Muscle layer of colon (tissue), 2 donors: ENCODE data around the gene PIANP.
"Not testable (repeated sequence)": the region's sequence is repeated elsewhere in the genome, so short reads cannot be mapped to it uniquely, and the experiment has no call there.

Experiments used
- H3K27ac ChIP-seq: one replicate; pipeline ENCODE4 v1.7.0; 2013; ENCODE audit warnings: low read depth, mild to moderate bottlenecking, low read length, moderate library complexity
- H3K27me3 ChIP-seq, 2 donors: one replicate each; pipeline ENCODE4 v1.7.0; 2013; ENCODE audit warnings: low read length in 2 of 2, mild to moderate bottlenecking in 2 of 2; ENCODE audit not compliant: insufficient read depth in 2 of 2, control insufficient read depth in 1 of 2
- H3K36me3 ChIP-seq: one replicate; pipeline ENCODE4 v1.7.0; 2013; ENCODE audit warnings: mild to moderate bottlenecking, low read length; ENCODE audit not compliant: insufficient read depth
- H3K4me1 ChIP-seq: one replicate; pipeline ENCODE4 v1.7.0; 2013; ENCODE audit warnings: mild to moderate bottlenecking, low read length; ENCODE audit not compliant: insufficient read depth
- H3K4me3 ChIP-seq, 2 donors: one replicate each; pipeline ENCODE4 v1.7.0; 2013; ENCODE audit warnings: low read length in 2 of 2, low read depth in 1 of 2, mild to moderate bottlenecking in 1 of 2, moderate library complexity in 1 of 2
- H3K9ac ChIP-seq: one replicate; pipeline ENCODE4 v1.7.0; 2013; ENCODE audit warnings: low read length
- H3K9me3 ChIP-seq: one replicate; pipeline ENCODE4 v1.7.0; 2013; ENCODE audit warnings: mild to moderate bottlenecking, low read length
- donor health status: abdominal sarcoma.
- donor health status: Adenocarcinoma of cecum.

PIANP gene

GRCh38 chr12:6700646-6701051, at the start of gene PIANP:
PIANP (minus strand) TSS chr12:6700815; CDS start chr12:6698061, 2,754 bp downstream.
- Histone ChIP-seq H3K9me3 (no peaks in the 10 kb centered on the region), H3K4me1 (peaks cover 4% of the 10 kb centered on the region), H3K27ac (no peak within 1 kb of the TSS), H3K4me3 (peak within 1 kb of the TSS; percentile 27 to 64), H3K9ac (no peak within 1 kb of the TSS), H3K27me3 (peaks cover 21 to 52% of the 10 kb centered on the region in 2 donors), H3K36me3 (no peaks in the 10 kb centered on the region)

GRCh38 chr12:6748761-6749160, 48.1 kb upstream of the PIANP start:
- no peaks in the 10 kb centered on the region for H3K27me3 ChIP-seq
- H3K9me3 ChIP-seq, result no peaks in the 10 kb centered on the region
- peaks cover 64% of the 10 kb centered on the region for H3K36me3 ChIP-seq
- H3K9ac ChIP-seq, result no peak overlapping the region
- H3K4me1 ChIP-seq, result peaks cover 12% of the 10 kb centered on the region
- H3K4me3 ChIP-seq, result no peak overlapping the region
- no peak overlapping the region for H3K27ac ChIP-seq

- no peaks in the 10 kb centered on the region for H3K9me3 ChIP-seq
- H3K27me3 ChIP-seq, result no peaks in the 10 kb centered on the region
- no peak overlapping the region for H3K9ac ChIP-seq
- H3K36me3 ChIP-seq, result peaks cover 64% of the 10 kb centered on the region
- no peak overlapping the region for H3K4me3 ChIP-seq
- no peak overlapping the region for H3K27ac ChIP-seq
- H3K4me1 ChIP-seq, result peaks cover 11% of the 10 kb centered on the region
Observed at GRCh38 chr12:6747216-6747615, 46.6 kb upstream of the PIANP start.

- H3K27me3 ChIP-seq, result no peaks in the 10 kb centered on the region
- no peak overlapping the region for H3K9ac ChIP-seq
- H3K4me1 ChIP-seq, result no peaks in the 10 kb centered on the region
- peaks cover 52% of the 10 kb centered on the region for H3K36me3 ChIP-seq
- H3K4me3 ChIP-seq, result no peak overlapping the region
- H3K27ac ChIP-seq, result no peak overlapping the region
- H3K9me3 ChIP-seq, result no peaks in the 10 kb centered on the region
Observed at GRCh38 chr12:6745741-6746525, 45.3 kb upstream of the PIANP start.

- not testable (repeated sequence) for H3K27ac ChIP-seq, H3K9ac ChIP-seq, H3K9me3 ChIP-seq, H3K4me3 ChIP-seq, H3K4me1 ChIP-seq, H3K27me3 ChIP-seq
- H3K36me3 ChIP-seq, result peaks cover 26% of the 10 kb centered on the region
Observed at GRCh38 chr12:6743300-6743699, 42.7 kb upstream of the PIANP start.

GRCh38 chr12:6742834-6743233, 42.2 kb upstream of the PIANP start:
- Histone ChIP-seq H3K36me3 (peaks cover 22% of the 10 kb centered on the region), H3K9me3 (no peaks in the 10 kb centered on the region), H3K4me1 (no peaks in the 10 kb centered on the region), H3K27me3 (no peaks in the 10 kb centered on the region), H3K9ac (no peak overlapping the region), H3K27ac (no peak overlapping the region), H3K4me3 (no peak overlapping the region)

- peaks cover 15% of the 10 kb centered on the region for H3K36me3 ChIP-seq
- H3K27me3 ChIP-seq, H3K4me3 ChIP-seq, H3K9ac ChIP-seq, H3K9me3 ChIP-seq, H3K4me1 ChIP-seq, H3K27ac ChIP-seq: not testable (repeated sequence)
Observed at GRCh38 chr12:6742080-6742479, 41.5 kb upstream of the PIANP start.

GRCh38 chr12:6736754-6737153, 36.1 kb upstream of the PIANP start:
- H3K27ac ChIP-seq, result no peak overlapping the region
- peaks cover 6% of the 10 kb centered on the region for H3K4me1 ChIP-seq
- H3K27me3 ChIP-seq, result no peaks in the 10 kb centered on the region
- H3K36me3 ChIP-seq, result peaks cover 3% of the 10 kb centered on the region
- H3K9me3 ChIP-seq, result no peaks in the 10 kb centered on the region
- H3K9ac ChIP-seq, result no peak overlapping the region
- no peak overlapping the region for H3K4me3 ChIP-seq

GRCh38 chr12:6735448-6736191, 35.0 kb upstream of the PIANP start:
- Histone ChIP-seq H3K4me3 (no peak overlapping the region), H3K27ac (peak overlapping the region; percentile 18), H3K27me3 (no peaks in the 10 kb centered on the region), H3K9ac (no peak overlapping the region), H3K36me3 (peaks cover 13% of the 10 kb centered on the region), H3K9me3 (no peaks in the 10 kb centered on the region), H3K4me1 (peaks cover 6% of the 10 kb centered on the region)

GRCh38 chr12:6734506-6735387, 34.1 kb upstream of the PIANP start:
- Histone ChIP-seq H3K9me3 (no peaks in the 10 kb centered on the region), H3K27ac (no peak overlapping the region), H3K4me3 (no peak overlapping the region), H3K27me3 (no peaks in the 10 kb centered on the region), H3K4me1 (peaks cover 6% of the 10 kb centered on the region), H3K36me3 (peaks cover 22% of the 10 kb centered on the region), H3K9ac (no peak overlapping the region)

GRCh38 chr12:6730169-6730568, 29.6 kb upstream of the PIANP start:
- H3K4me3 ChIP-seq, result no peak overlapping the region
- H3K4me1 ChIP-seq, result peaks cover 5% of the 10 kb centered on the region
- no peaks in the 10 kb centered on the region for H3K27me3 ChIP-seq
- H3K9ac ChIP-seq, result no peak overlapping the region
- peaks cover 50% of the 10 kb centered on the region for H3K36me3 ChIP-seq
- no peaks in the 10 kb centered on the region for H3K9me3 ChIP-seq
- H3K27ac ChIP-seq, result no peak overlapping the region
